HepG2 (cell line): ENCODE measurements around the gene HLCS. TPM values are rescaled to one million over a fixed set of nuclear protein-coding genes. Genes with fewer than 3 reads are reported as not detected.

Experiments
- ATAC-seq: fragments of 200-7000 bp; cut with Tn5 transposase; 3 replicates; pipeline ENCODE4 v1.9.1; 2020; ENCODE audit warnings: mild to moderate bottlenecking, moderate library complexity
- BruUV-seq: library from RNA; stranded (reverse); fragments of 400-500 nt; replicated peaks from 2 replicates; lab custom pipeline; 2021; lab: Mats Ljungman, UMichigan
- CTCF ChIA-PET: fragments of 300-600 bp; formaldehyde crosslinking; extraction: SDS; loops from one replicate; lab custom pipeline; 2021; ENCODE audit warnings: low total read pairs, inconsistent platforms, low intra/inter-chr PET ratio; lab: Yijun Ruan, JAX
- POLR2A ChIA-PET: fragments of 350-600 bp; sonication (Branson Sonifier 250); formaldehyde crosslinking; loops from one replicate; lab custom pipeline; 2020; ENCODE audit warnings: antibody characterized with exemption, inconsistent platforms; lab: Yijun Ruan, JAX
- DNase-seq: peaks from one replicate; pipeline ENCODE4 v3.0.0-alpha.2; 2015; ENCODE audit warnings: low spot score
- FAIRE-seq: peaks from 3 replicates; lab custom pipeline; 2011; peaks lifted over from hg19 to GRCh38; lab: Jason Lieb, UNC
- H2AFZ ChIP-seq: one replicate; pipeline ENCODE4 v1.6.1; 2011; ENCODE audit warnings: low read length, inconsistent platforms
- H3K27ac ChIP-seq: fragments of 300-600 bp; 3 replicates; pipeline ENCODE4 v1.8.0; 2011; ENCODE audit warnings: mixed run types, mild to moderate bottlenecking, mixed read lengths, low read length, inconsistent platforms; ENCODE audit not compliant: insufficient read depth; ENCODE audit errors: extremely low read length
- H3K27me3 ChIP-seq, 2 experiments: fragments of 200-600 bp in 1 of 2; 2 replicates in 1 of 2; 3 replicates in 1 of 2; pipeline versions ENCODE4 v1.6.0 to v1.8.0; 2011; ENCODE audit warnings: low read length in 2 of 2, mild to moderate bottlenecking in 2 of 2, moderate library complexity in 2 of 2, inconsistent platforms in 1 of 2; ENCODE audit not compliant: insufficient read depth in 2 of 2, control insufficient read depth in 1 of 2
- H3K36me3 ChIP-seq, 2 experiments: fragments of 200-600 bp in 1 of 2; replicated peaks in 1 of 2; 2 replicates in 1 of 2; 3 replicates in 1 of 2; pipeline versions ENCODE4 v1.5.1 to v1.8.0; 2011; ENCODE audit warnings: low read length in 2 of 2, inconsistent platforms in 1 of 2; ENCODE audit not compliant: insufficient read depth in 2 of 2, control insufficient read depth in 1 of 2
- H3K4me1 ChIP-seq: 2 replicates; pipeline ENCODE4 v1.5.1; 2012; ENCODE audit warnings: low read length, inconsistent platforms; ENCODE audit not compliant: insufficient read depth
- H3K4me2 ChIP-seq: 2 replicates; pipeline ENCODE4 v1.6.0; 2011; ENCODE audit warnings: low read depth, low read length, inconsistent platforms
- H3K4me3 ChIP-seq, 3 experiments: fragments of 200-600 bp in 1 of 3; sonication (generic), shearing (Covaris generic) in 1 of 3; replicated peaks in 1 of 3; 2 replicates each; pipeline ENCODE4 v1.5.1; 2011 to 2016; ENCODE audit warnings: low read length in 3 of 3, inconsistent platforms in 2 of 3, low read depth in 2 of 3, mild to moderate bottlenecking in 2 of 3, control low read depth in 1 of 3, mixed read lengths in 1 of 3; ENCODE audit not compliant: insufficient read depth in 1 of 3
- H3K79me2 ChIP-seq: one replicate; pipeline ENCODE4 v1.6.1; 2011; ENCODE audit warnings: low read length, inconsistent platforms; ENCODE audit not compliant: insufficient read depth
- H3K9ac ChIP-seq: 2 replicates; pipeline ENCODE4 v1.6.0; 2011; ENCODE audit warnings: mild to moderate bottlenecking, low read depth, low read length, inconsistent platforms; ENCODE audit not compliant: insufficient read depth
- H3K9me3 ChIP-seq: 2 replicates; pipeline ENCODE4 v1.5.1; 2012; ENCODE audit warnings: mild to moderate bottlenecking, low read length
- H4K20me1 ChIP-seq: 2 replicates; pipeline ENCODE4 v1.6.0; 2011; ENCODE audit warnings: inconsistent platforms, mild to moderate bottlenecking, low read length, moderate library complexity; ENCODE audit not compliant: insufficient read depth
- CHD2 ChIP-seq: IDR thresholded peaks from 2 replicates; pipeline ENCODE4 v1.6.1; 2011; ENCODE audit warnings: low read depth, low read length, improper control_type of control experiment
- HNRNPLL ChIP-seq: fragments of 200-400 bp; formaldehyde crosslinking; IDR thresholded peaks from 2 replicates; pipeline ENCODE4 v1.6.1; 2017; ENCODE audit warnings: mild to moderate bottlenecking, low read depth, low read length; ENCODE audit not compliant: poor library complexity, severe bottlenecking
- NR2F2 ChIP-seq: IDR thresholded peaks from 2 replicates; pipeline ENCODE4 v1.6.1; 2012; ENCODE audit warnings: low read depth, inconsistent platforms, borderline replicate concordance
- SUZ12 ChIP-seq: fragments of 150-350 bp; IDR thresholded peaks from 2 replicates; pipeline ENCODE4 v1.6.1; 2014; ENCODE audit warnings: low read depth, low read length
- TBX2 ChIP-seq: sonication (generic); formaldehyde crosslinking; IDR thresholded peaks from 2 replicates; pipeline ENCODE4 v1.5.0; 2020; ENCODE audit warnings: missing genetic modification reagents, mild to moderate bottlenecking, borderline replicate concordance
- ZBTB25 ChIP-seq: IDR thresholded peaks from 2 replicates; pipeline ENCODE4 v1.6.1; 2018; ENCODE audit warnings: missing genetic modification reagents
- ZNF224 ChIP-seq: sonication (generic); formaldehyde crosslinking; IDR thresholded peaks from 2 replicates; pipeline ENCODE4 v1.5.0; 2020; ENCODE audit warnings: mild to moderate bottlenecking, missing genetic modification reagents
- ZNF326 ChIP-seq: sonication (generic); formaldehyde crosslinking; IDR thresholded peaks from 2 replicates; pipeline ENCODE4 v1.4.0; 2020; ENCODE audit warnings: missing genetic modification reagents, borderline replicate concordance
- ZNF451 ChIP-seq: sonication (generic); formaldehyde crosslinking; IDR thresholded peaks from 2 replicates; pipeline ENCODE4 v1.5.0; 2020; ENCODE audit warnings: mild to moderate bottlenecking, missing genetic modification reagents
- ZNF570 ChIP-seq: sonication (generic); formaldehyde crosslinking; IDR thresholded peaks from 2 replicates; pipeline ENCODE4 v1.4.0; 2020; ENCODE audit warnings: mild to moderate bottlenecking, missing genetic modification reagents, borderline replicate concordance
- ZNF879 ChIP-seq: sonication (generic); formaldehyde crosslinking; IDR thresholded peaks from 2 replicates; pipeline ENCODE4 v1.8.1; 2023; ENCODE audit warnings: missing genetic modification reagents
- WGBS: methylation state at CpG from one replicate; pipeline ENCODE4 v1.1.6; 2017; ENCODE audit warnings: low lambda C conversion rate; 5-methylcytosine and 5-hydroxymethylcytosine counted together
- in situ Hi-C: cut with HindIII; loops from 2 replicates; pipeline ENCODE4 v1.10.0; 2017; ENCODE audit warnings: low pct_unique_long_range_greater_than_20kb; ENCODE audit not compliant: extremely low pct_ligation_motif_present
- intact Hi-C: fragments of 100-400 bp; cut with micrococcal nuclease; formaldehyde crosslinking; loops from one replicate; pipeline ENCODE4 v1.10.0; 2022; ENCODE audit not compliant: unreplicated experiment
- polyA plus RNA-seq, 8 experiments: library from polyadenylated mRNA; depleted of rRNA in 3 of 8; stranded (reverse) in 7 of 8; unstranded in 1 of 8; fragments of >200 nt; fragmentation: Illumina TruSeq in 4 of 8; extraction: Trizol in 4 of 8; gene quantifications; 2 replicates each; pipeline versions ENCODE4 v1.2.1 to v1.2.3, GENCODE V29; 2011 to 2016; ENCODE audit warnings: low read depth in 4 of 8, missing spikeins in 1 of 8, mixed read lengths in 1 of 8; ENCODE audit not compliant: insufficient read depth in 1 of 8
- total RNA-seq, 5 experiments: library from RNA; depleted of rRNA; stranded (reverse); fragments of >200 nt; fragmentation: Illumina TruSeq; extraction: Trizol; gene quantifications; 2 replicates each; pipeline ENCODE4 v1.2.3, GENCODE V29; 2016; ENCODE audit warnings: low read depth in 1 of 5
- TF ChIP-seq, protein P1 (sequence below): sonication (generic); formaldehyde crosslinking; IDR thresholded peaks from 2 replicates; pipeline ENCODE4 v1.9.0; 2021; ENCODE audit warnings: missing genetic modification reagents, borderline replicate concordance
- TF ChIP-seq, protein P2 (sequence below): sonication (generic); formaldehyde crosslinking; IDR thresholded peaks from 2 replicates; pipeline ENCODE4 v1.5.0; 2020; ENCODE audit warnings: mild to moderate bottlenecking, missing genetic modification reagents, moderate library complexity
- TF ChIP-seq, protein P3 (sequence below): sonication (generic); formaldehyde crosslinking; IDR thresholded peaks from 2 replicates; pipeline ENCODE4 v1.4.0; 2020; ENCODE audit warnings: missing genetic modification reagents

HLCS gene
- total and polyA plus RNA-seq, 2 of the 13 experiments (the other 11 are each of a cell fraction or from before 2014, with no cell fraction given): 7.9 to 12.3 TPM

- TF ChIP-seq, protein P1, sequence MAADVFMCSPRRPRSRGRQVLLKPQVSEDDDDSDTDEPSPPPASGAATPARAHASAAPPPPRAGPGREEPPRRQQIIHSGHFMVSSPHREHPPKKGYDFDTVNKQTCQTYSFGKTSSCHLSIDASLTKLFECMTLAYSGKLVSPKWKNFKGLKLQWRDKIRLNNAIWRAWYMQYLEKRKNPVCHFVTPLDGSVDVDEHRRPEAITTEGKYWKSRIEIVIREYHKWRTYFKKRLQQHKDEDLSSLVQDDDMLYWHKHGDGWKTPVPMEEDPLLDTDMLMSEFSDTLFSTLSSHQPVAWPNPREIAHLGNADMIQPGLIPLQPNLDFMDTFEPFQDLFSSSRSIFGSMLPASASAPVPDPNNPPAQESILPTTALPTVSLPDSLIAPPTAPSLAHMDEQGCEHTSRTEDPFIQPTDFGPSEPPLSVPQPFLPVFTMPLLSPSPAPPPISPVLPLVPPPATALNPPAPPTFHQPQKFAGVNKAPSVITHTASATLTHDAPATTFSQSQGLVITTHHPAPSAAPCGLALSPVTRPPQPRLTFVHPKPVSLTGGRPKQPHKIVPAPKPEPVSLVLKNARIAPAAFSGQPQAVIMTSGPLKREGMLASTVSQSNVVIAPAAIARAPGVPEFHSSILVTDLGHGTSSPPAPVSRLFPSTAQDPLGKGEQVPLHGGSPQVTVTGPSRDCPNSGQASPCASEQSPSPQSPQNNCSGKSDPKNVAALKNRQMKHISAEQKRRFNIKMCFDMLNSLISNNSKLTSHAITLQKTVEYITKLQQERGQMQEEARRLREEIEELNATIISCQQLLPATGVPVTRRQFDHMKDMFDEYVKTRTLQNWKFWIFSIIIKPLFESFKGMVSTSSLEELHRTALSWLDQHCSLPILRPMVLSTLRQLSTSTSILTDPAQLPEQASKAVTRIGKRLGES (CRISPR knock-in tag): no peak
- TF ChIP-seq ZNF879: no peak
- no peak for TF ChIP-seq ZNF224 (CRISPR knock-in tag)
- TF ChIP-seq ZNF326: no peak
- no peak for TF ChIP-seq CHD2
- TF ChIP-seq TBX2 (CRISPR knock-in tag): no peak
- TF ChIP-seq ZBTB25: no peak
- TF ChIP-seq ZNF451: no peak
Measured at GRCh38 chr21:36749935-36750575, 216.4 kb downstream of the HLCS start (continued).

GRCh38 chr21:36747815-36748383 is 218.6 kb downstream of the HLCS start:
- intact Hi-C loops: loop anchor here (2.0 to 5.0 kb wide), 3 partner anchors 17 to 179 kb away; no protein-coding TSS in a partner anchor
- FAIRE-seq: no peak
- TF ChIP-seq, protein P2, sequence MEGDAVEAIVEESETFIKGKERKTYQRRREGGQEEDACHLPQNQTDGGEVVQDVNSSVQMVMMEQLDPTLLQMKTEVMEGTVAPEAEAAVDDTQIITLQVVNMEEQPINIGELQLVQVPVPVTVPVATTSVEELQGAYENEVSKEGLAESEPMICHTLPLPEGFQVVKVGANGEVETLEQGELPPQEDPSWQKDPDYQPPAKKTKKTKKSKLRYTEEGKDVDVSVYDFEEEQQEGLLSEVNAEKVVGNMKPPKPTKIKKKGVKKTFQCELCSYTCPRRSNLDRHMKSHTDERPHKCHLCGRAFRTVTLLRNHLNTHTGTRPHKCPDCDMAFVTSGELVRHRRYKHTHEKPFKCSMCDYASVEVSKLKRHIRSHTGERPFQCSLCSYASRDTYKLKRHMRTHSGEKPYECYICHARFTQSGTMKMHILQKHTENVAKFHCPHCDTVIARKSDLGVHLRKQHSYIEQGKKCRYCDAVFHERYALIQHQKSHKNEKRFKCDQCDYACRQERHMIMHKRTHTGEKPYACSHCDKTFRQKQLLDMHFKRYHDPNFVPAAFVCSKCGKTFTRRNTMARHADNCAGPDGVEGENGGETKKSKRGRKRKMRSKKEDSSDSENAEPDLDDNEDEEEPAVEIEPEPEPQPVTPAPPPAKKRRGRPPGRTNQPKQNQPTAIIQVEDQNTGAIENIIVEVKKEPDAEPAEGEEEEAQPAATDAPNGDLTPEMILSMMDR (CRISPR knock-in tag): peak; percentile 34; the same call in 1 of the 2 replicates
- TF ChIP-seq, protein P3, sequence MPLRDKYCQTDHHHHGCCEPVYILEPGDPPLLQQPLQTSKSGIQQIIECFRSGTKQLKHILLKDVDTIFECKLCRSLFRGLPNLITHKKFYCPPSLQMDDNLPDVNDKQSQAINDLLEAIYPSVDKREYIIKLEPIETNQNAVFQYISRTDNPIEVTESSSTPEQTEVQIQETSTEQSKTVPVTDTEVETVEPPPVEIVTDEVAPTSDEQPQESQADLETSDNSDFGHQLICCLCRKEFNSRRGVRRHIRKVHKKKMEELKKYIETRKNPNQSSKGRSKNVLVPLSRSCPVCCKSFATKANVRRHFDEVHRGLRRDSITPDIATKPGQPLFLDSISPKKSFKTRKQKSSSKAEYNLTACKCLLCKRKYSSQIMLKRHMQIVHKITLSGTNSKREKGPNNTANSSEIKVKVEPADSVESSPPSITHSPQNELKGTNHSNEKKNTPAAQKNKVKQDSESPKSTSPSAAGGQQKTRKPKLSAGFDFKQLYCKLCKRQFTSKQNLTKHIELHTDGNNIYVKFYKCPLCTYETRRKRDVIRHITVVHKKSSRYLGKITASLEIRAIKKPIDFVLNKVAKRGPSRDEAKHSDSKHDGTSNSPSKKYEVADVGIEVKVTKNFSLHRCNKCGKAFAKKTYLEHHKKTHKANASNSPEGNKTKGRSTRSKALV (CRISPR knock-in tag): peak; percentile 62
- TF ChIP-seq NR2F2 (no peak), SUZ12 (no peak), ZNF570 (CRISPR knock-in tag) (no peak), TBX2 (CRISPR knock-in tag) (no peak), HNRNPLL (peak; percentile 79)

More at GRCh38 chr21:36747815-36748383, 218.6 kb downstream of the HLCS start:
- in situ Hi-C loops: no loop called here
- Histone ChIP-seq H3K9ac (peak overlapping the region; percentile 58; the same call in 1 of the 2 replicates), H3K4me1 (peaks cover 12% of the 10 kb centered on the region), H4K20me1 (no peaks in the 10 kb centered on the region), H2AFZ (no peak overlapping the region), H3K79me2 (no peaks in the 10 kb centered on the region), H3K4me2 (peak overlapping the region; percentile 81), H3K36me3 (no peaks in the 10 kb centered on the region), H3K27me3 (no peaks in the 10 kb centered on the region), H3K4me3 (peak overlapping the region; percentile 60 to 73 (median 68); a peak in 5 of 6 replicates), H3K27ac (no peak overlapping the region), H3K9me3 (no peaks in the 10 kb centered on the region)
- POLR2A ChIA-PET: interaction anchor here (1.1 kb wide), 1 partner anchor 26 kb away, joined by 3 read pairs; no protein-coding TSS in a partner anchor
- DNase-seq (peak; percentile 23), ATAC-seq (peak; percentile 87)
- no TSS peak for BruUV-seq
- 4% methylated on average over 9 of the region's 80 CpGs for WGBS
- CTCF ChIA-PET: interaction anchor here (0.8 to 2.5 kb wide), 2 partner anchors 168 to 180 kb away, joined by 3 to 14 read pairs; no protein-coding TSS in a partner anchor
